ENCODE results near the gene DYSF. TPM values are rescaled to one million over a fixed set of nuclear protein-coding genes. Genes with fewer than 3 reads are reported as not detected.

The DYSF gene
- total and polyA plus RNA-seq, 2 donors (not counting 3 experiments of a cell fraction or from before 2014, with no cell fraction given), result 50.9 to 152 TPM

DNA sequence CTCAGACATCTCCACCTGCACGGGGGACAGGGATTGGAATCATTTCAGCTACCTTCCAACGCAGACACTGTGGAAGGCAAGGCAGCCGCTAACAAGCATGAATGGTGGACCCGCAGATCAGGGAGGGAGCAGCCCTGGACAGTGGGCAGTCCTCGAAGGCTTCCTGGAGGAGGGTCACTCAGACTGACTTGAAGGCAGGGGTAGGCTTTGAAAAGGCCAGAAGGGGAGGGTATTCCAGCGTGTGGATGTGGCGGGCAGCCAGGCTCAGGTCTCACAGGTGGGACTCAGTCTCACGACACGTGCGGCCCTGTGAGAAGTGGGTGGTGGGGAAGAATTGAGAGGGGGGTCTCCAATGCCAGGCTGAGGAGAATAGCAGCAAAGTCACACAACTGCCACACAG, 29.9 kb downstream of the DYSF start:
- Histone ChIP-seq H3K27ac (ENCODE audit: insufficient read depth, low read depth, low read length) (no peak overlapping the region), H3K4me1 (ENCODE audit: control insufficient read depth, extremely low read depth, insufficient read depth, low read length) (no peaks in the 10 kb centered on the region), H4K20me1 (replicated peaks; ENCODE audit: control insufficient read depth, extremely low read depth, insufficient read depth, low read length) (no peaks in the 10 kb centered on the region), H3K4me3 (replicated peaks in 1 of 3; ENCODE audit: insufficient read depth in 1 of 3, low read depth in 1 of 3, low read length in 3 of 3) (no peak overlapping the region), H3K9ac (replicated peaks; ENCODE audit: extremely low read depth, insufficient read depth, low read length) (no peak overlapping the region), H3K9me1 (replicated peaks; ENCODE audit: control insufficient read depth, extremely low read depth, insufficient read depth, low read length) (no peaks in the 10 kb centered on the region), H3K36me3 (ENCODE audit: control insufficient read depth in 2 of 2, extremely low read depth in 1 of 2, insufficient read depth in 2 of 2, low read length in 2 of 2) (peaks cover 8 to 14% of the 10 kb centered on the region in 2 experiments), H3K79me2 (ENCODE audit: control insufficient read depth, insufficient read depth, low read length) (no peaks in the 10 kb centered on the region), H3K4me2 (ENCODE audit: insufficient read depth, low read length) (no peak overlapping the region), H2AFZ (ENCODE audit: low read depth, low read length) (no peak overlapping the region), H3K9me3 (replicated peaks; ENCODE audit: control insufficient read depth, insufficient read depth, low read length) (no peaks in the 10 kb centered on the region), H3K27me3 (ENCODE audit: control insufficient read depth in 2 of 2, insufficient read depth in 2 of 2, low read length in 2 of 2) (no peaks in the 10 kb centered on the region)
- ChIA-PET POLR2A (no interaction called here), CTCF (no interaction called here)
- FAIRE-seq (no peak), DNase-seq (ENCODE audit: low read depth, low spot score) (no peak)
- no TSS peak for BruUV-seq (replicated peaks)
- no peak for TF ChIP-seq CTCF (IDR thresholded peaks at IDR 0.05; ENCODE audit: extremely low read depth in 1 of 2, insufficient read depth in 1 of 2, low read depth in 1 of 2, low read length in 2 of 2)
- no peak for TF ChIP-seq EZH2 (IDR thresholded peaks at IDR 0.05; ENCODE audit: borderline replicate concordance, low read depth, low read length, severe bottlenecking)
- no peak for TF ChIP-seq FOS (IDR thresholded peaks at IDR 0.05; ENCODE audit: borderline replicate concordance, insufficient read depth, low read length)
- TF ChIP-seq POLR2A (IDR thresholded peaks at IDR 0.05; ENCODE audit: low read depth, low read length), result no peak
- TF ChIP-seq JUN (IDR thresholded peaks at IDR 0.05; ENCODE audit: borderline replicate concordance, insufficient read depth, insufficient read length, low read depth), result no peak
- TF ChIP-seq MYC (IDR thresholded peaks at IDR 0.05; ENCODE audit: low read depth, low read length), result no peak
- TF ChIP-seq GATA2 (IDR thresholded peaks at IDR 0.05; ENCODE audit: insufficient read depth, insufficient read length, low read depth, low read length), result no peak
- TF ChIP-seq MAX (IDR thresholded peaks at IDR 0.05; ENCODE audit: insufficient read depth, insufficient read length), result no peak
- TF ChIP-seq POLR2AphosphoS5 (IDR thresholded peaks at IDR 0.05; ENCODE audit: insufficient read depth, low read depth, low read length), result no peak
- intact Hi-C loops (cut with micrococcal nuclease) (no loop called here), dilution Hi-C loops (cut with MboI; ENCODE audit: extremely low pct_ligation_motif_present, low sequenced_read_pairs) (no loop called here)

All from endothelial cell of umbilical vein (primary cell).